Measurements from ENCODE around the gene TP53AIP1. TPM values are rescaled to one million over a fixed set of nuclear protein-coding genes. Genes with fewer than 3 reads are reported as not detected.

Gene TP53AIP1
- total and polyA plus RNA-seq, 2 of the 8 experiments (the other 6 are each of a cell fraction or from before 2014, with no cell fraction given) = 0.03 TPM; not detected in 1

- TF ChIP-seq NRF1 (IDR thresholded peaks at IDR 0.05; ENCODE audit: low read depth, low read length) = no peak
- TF ChIP-seq EGR1 (IDR thresholded peaks at IDR 0.05; ENCODE audit: borderline replicate concordance, low read depth, low read length) = no peak
- TF ChIP-seq TCF12 (IDR thresholded peaks at IDR 0.05; ENCODE audit: low read depth, low read length) = no peak
- no peak for TF ChIP-seq CTBP2 (IDR thresholded peaks at IDR 0.05; ENCODE audit: borderline replicate concordance, insufficient read depth, insufficient read length, low read length)
- no peak for TF ChIP-seq BCL11A (IDR thresholded peaks at IDR 0.05; ENCODE audit: low read depth in 2 of 2, low read length in 2 of 2)
These were observed 15.6 kb downstream of the TP53AIP1 start (continued) for GRCh38 chr11:128927108-128927461.

Measured in H1 (cell line).